Measurements from ENCODE around the gene CDKN1A. TPM values are rescaled to one million over a fixed set of nuclear protein-coding genes. Genes with fewer than 3 reads are reported as not detected.

The CDKN1A gene
- total and polyA plus RNA-seq, 9 of the 15 experiments (the other 6 are each of a cell fraction or from before 2014, with no cell fraction given): 0.25 to 8.1 (median 5.1) TPM

- peaks cover 7% of the 10 kb centered on the region; the same call in 1 of the 2 replicates for H4K20me1 ChIP-seq (replicated peaks; ENCODE audit: control insufficient read depth, insufficient read depth, low read length)
- ChIA-PET POLR2A (interaction anchor here (0.6 to 1.4 kb wide), 13 partner anchors 9 to 479 kb away, joined by 3 to 8 read pairs (median 3); partner anchors contain the start of gene CDKN1A), CTCF (ENCODE audit: low intra/inter-chr PET ratio) (interaction anchor here (0.8 kb wide), 1 partner anchor 398 kb away, joined by 7 read pairs; no protein-coding TSS in a partner anchor)
- peaks cover 12 to 39% of the 10 kb centered on the region in 2 experiments; a peak in 4 of 5 replicates for H3K27me3 ChIP-seq (ENCODE audit: control insufficient read depth in 2 of 2, insufficient read depth in 2 of 2, low read length in 2 of 2)
- no peaks in the 10 kb centered on the region for H3K36me3 ChIP-seq (ENCODE audit: control insufficient read depth, insufficient read depth, low read length)
- H3K9ac ChIP-seq (ENCODE audit: insufficient read depth in 1 of 2, low read depth in 2 of 2, low read length in 2 of 2): peak overlapping the region in 1 of 2 experiments; percentile 19; a peak in 1 of 4 replicates
- H3K9me3 ChIP-seq (replicated peaks; ENCODE audit: control insufficient read depth, insufficient read depth, low read depth, low read length): no peaks in the 10 kb centered on the region
- peak overlapping the region; percentile 52; the same call in 1 of the 2 replicates for H2AFZ ChIP-seq (ENCODE audit: low read depth, low read length)
- ATAC-seq (peak; percentile 88), FAIRE-seq (no peak), DNase-seq (ENCODE audit: extremely low read depth in 1 of 4, low spot score in 3 of 4) (peak in 3 of 4 experiments; percentile 32 to 62 (median 50))
- intact Hi-C loops (cut with micrococcal nuclease): no loop called here
- no peaks in the 10 kb centered on the region for H3K9me1 ChIP-seq (ENCODE audit: control insufficient read depth, insufficient read depth, low read length)
- in situ Hi-C loops (cut with MboI): no loop called here
- 8% methylated on average over 9 of the region's 9 CpGs for WGBS (ENCODE audit: insufficient coverage, low coverage, missing lambda C conversion rate)
- no peak overlapping the region for H3K27ac ChIP-seq (ENCODE audit: extremely low read depth, low read depth, low read length)
- peaks cover 7 to 12% of the 10 kb centered on the region in 2 experiments; a peak in 4 of 5 replicates for H3K4me1 ChIP-seq (replicated peaks in 1 of 2; ENCODE audit: control insufficient read depth in 2 of 2, insufficient read depth in 2 of 2, low read length in 2 of 2)
- H3K4me3 ChIP-seq: no peak overlapping the region
- no peaks in the 10 kb centered on the region for H3K79me2 ChIP-seq (ENCODE audit: control insufficient read depth, insufficient read depth, low read length)
- no peak overlapping the region; the same call in 1 of the 2 replicates for H3K4me2 ChIP-seq (ENCODE audit: insufficient read depth, low read length)
- BruUV-seq (replicated peaks): no TSS peak
- TF ChIP-seq SRF (CRISPR knock-in tag; IDR thresholded peaks at IDR 0.05): peak in 1 of 2 experiments; percentile 30; a peak in 1 of 4 replicates
- TF ChIP-seq CXXC5 (CRISPR knock-in tag; IDR thresholded peaks at IDR 0.05): peak; percentile 52
- 0 out of 2 replicates have a peak, but pooled peaks have one; percentile 32 for TF ChIP-seq MTA1 (IDR thresholded peaks at IDR 0.05; ENCODE audit: borderline replicate concordance)
- peak; percentile 91 for TF ChIP-seq RREB1 (CRISPR knock-in tag; IDR thresholded peaks at IDR 0.05)
- TF ChIP-seq ZNF12 (CRISPR knock-in tag; IDR thresholded peaks at IDR 0.05): no peak
- TF ChIP-seq MYNN (IDR thresholded peaks at IDR 0.05): peak; percentile 56; the same call in 1 of the 2 replicates
- no peak for TF ChIP-seq MYNN (CRISPR knock-in tag; IDR thresholded peaks at IDR 0.05)
- TF ChIP-seq SNAPC5 (CRISPR knock-in tag; IDR thresholded peaks at IDR 0.05): no peak
- peak; percentile 68; the same call in 1 of the 2 replicates for TF ChIP-seq ZNF830 (CRISPR knock-in tag; IDR thresholded peaks at IDR 0.05)
- 0 out of 2 replicates have a peak, but pooled peaks have one; percentile 53 for TF ChIP-seq FOXJ2 (tag; IDR thresholded peaks at IDR 0.05)
- TF ChIP-seq LCOR (CRISPR knock-in tag; IDR thresholded peaks at IDR 0.05): no peak
- TF ChIP-seq TRIM24 (IDR thresholded peaks at IDR 0.05): peak; percentile 49 to 74; a peak in 2 of 4 replicates
- no peak for TF ChIP-seq ZBTB26 (CRISPR knock-in tag; IDR thresholded peaks at IDR 0.05)
- peak; percentile 63 for TF ChIP-seq RBFOX2 (IDR thresholded peaks at IDR 0.05; ENCODE audit: low read depth, low read length)
- peak; percentile 60 for TF ChIP-seq L3MBTL2 (IDR thresholded peaks at IDR 0.05)
These were observed 11.5 kb upstream of the CDKN1A start for GRCh38 chr6:36666826-36667591.

Data from K562 (cell line).